Subcutaneous abdominal adipose tissue (tissue), 5 donors: Measurements from ENCODE around the gene FAM76A.
"Not testable (repeated sequence)": the region's sequence is repeated elsewhere in the genome, so short reads cannot be mapped to it uniquely, and the experiment has no call there.

Source experiments
- H3K27ac ChIP-seq: one replicate; pipeline ENCODE4 v1.7.0; 2013; ENCODE audit warnings: low read depth, mild to moderate bottlenecking, inconsistent platforms, low read length, moderate library complexity
- H3K27me3 ChIP-seq, 5 donors: one replicate each; pipeline ENCODE4 v1.7.0; 2013; ENCODE audit warnings: low read length in 5 of 5, inconsistent platforms in 1 of 5; ENCODE audit not compliant: control insufficient read depth in 5 of 5, insufficient read depth in 4 of 5
- H3K36me3 ChIP-seq, 5 donors: one replicate each; pipeline ENCODE4 v1.7.0; 2013; ENCODE audit warnings: low read length in 5 of 5; ENCODE audit not compliant: control insufficient read depth in 5 of 5, insufficient read depth in 5 of 5
- H3K4me1 ChIP-seq, 5 donors: one replicate each; pipeline ENCODE4 v1.7.0; 2013; ENCODE audit warnings: low read length in 5 of 5, mild to moderate bottlenecking in 3 of 5, moderate library complexity in 1 of 5; ENCODE audit not compliant: control insufficient read depth in 5 of 5, insufficient read depth in 5 of 5
- H3K4me3 ChIP-seq, 5 donors: one replicate each; pipeline ENCODE4 v1.7.0; 2013; ENCODE audit warnings: low read length in 5 of 5, low read depth in 1 of 5
- H3K9ac ChIP-seq, 5 donors: one replicate each; pipeline ENCODE4 v1.7.0; 2013; ENCODE audit warnings: low read length in 5 of 5, mild to moderate bottlenecking in 4 of 5, moderate library complexity in 3 of 5
- H3K9me3 ChIP-seq, 5 donors: one replicate each; pipeline ENCODE4 v1.7.0; 2013; ENCODE audit warnings: low read length in 5 of 5; ENCODE audit not compliant: control insufficient read depth in 5 of 5
- donor health status: healthy.
- donor health status: healthy.
- donor health status: healthy.
- donor health status: healthy.
- donor health status: healthy.

FAM76A gene

GRCh38 chr1:27789540-27790041, 63.8 kb downstream of the FAM76A start:
- peaks cover 19 to 32% (median 22%) of the 10 kb centered on the region in 5 donors for H3K36me3 ChIP-seq
- peaks cover 6 to 54% (median 42%) of the 10 kb centered on the region in 5 donors for H3K4me1 ChIP-seq
- H3K27me3 ChIP-seq: no peaks in the 10 kb centered on the region
- no peaks in the 10 kb centered on the region for H3K9me3 ChIP-seq
- H3K4me3 ChIP-seq: no peak overlapping the region
- peak overlapping the region; percentile 35 for H3K27ac ChIP-seq
- peak overlapping the region in 1 of 5 donors; percentile 32 for H3K9ac ChIP-seq

- not testable (repeated sequence) for H3K4me3 ChIP-seq, H3K9ac ChIP-seq, H3K9me3 ChIP-seq, H3K27me3 ChIP-seq
- Histone ChIP-seq H3K36me3 (peaks cover 23 to 38% (median 28%) of the 10 kb centered on the region in 5 donors), H3K27ac (peak overlapping the region; percentile 35), H3K4me1 (peaks cover 6 to 48% (median 39%) of the 10 kb centered on the region in 5 donors)
These were observed 64.5 kb downstream of the FAM76A start for GRCh38 chr1:27790270-27790669.

- Histone ChIP-seq H3K9me3 (no peaks in the 10 kb centered on the region), H3K4me3 (no peak overlapping the region), H3K27me3 (no peaks in the 10 kb centered on the region), H3K27ac (no peak overlapping the region), H3K9ac (no peak overlapping the region), H3K36me3 (peaks cover 39 to 70% (median 62%) of the 10 kb centered on the region in 5 donors), H3K4me1 (peaks cover 0 to 11% (median 3%) of the 10 kb centered on the region in 5 donors)
These were observed 69.8 kb downstream of the FAM76A start for GRCh38 chr1:27795601-27796000.

- H3K9me3 ChIP-seq: no peaks in the 10 kb centered on the region
- no peak overlapping the region for H3K9ac ChIP-seq
- no peaks in the 10 kb centered on the region for H3K4me1 ChIP-seq
- H3K27ac ChIP-seq: no peak overlapping the region
- H3K36me3 ChIP-seq: peaks cover 29 to 57% (median 45%) of the 10 kb centered on the region in 5 donors
- H3K4me3 ChIP-seq: no peak overlapping the region
- no peaks in the 10 kb centered on the region for H3K27me3 ChIP-seq
These were observed 79.0 kb downstream of the FAM76A start for GRCh38 chr1:27804791-27805190.

- no peak overlapping the region for H3K9ac ChIP-seq
- H3K27me3 ChIP-seq: no peaks in the 10 kb centered on the region
- no peaks in the 10 kb centered on the region for H3K9me3 ChIP-seq
- peaks cover 22 to 50% (median 41%) of the 10 kb centered on the region in 5 donors for H3K36me3 ChIP-seq
- H3K4me3 ChIP-seq: no peak overlapping the region
- no peak overlapping the region for H3K27ac ChIP-seq
- no peaks in the 10 kb centered on the region for H3K4me1 ChIP-seq
These were observed 81.0 kb downstream of the FAM76A start for GRCh38 chr1:27806758-27807157.

- Histone ChIP-seq H3K9me3 (no peaks in the 10 kb centered on the region), H3K27me3 (no peaks in the 10 kb centered on the region), H3K27ac (no peak overlapping the region), H3K36me3 (peaks cover 22 to 50% (median 37%) of the 10 kb centered on the region in 5 donors), H3K4me1 (no peaks in the 10 kb centered on the region), H3K9ac (no peak overlapping the region), H3K4me3 (no peak overlapping the region)
These were observed 81.6 kb downstream of the FAM76A start for GRCh38 chr1:27807385-27807784.

- not testable (repeated sequence) for H3K9ac ChIP-seq, H3K4me1 ChIP-seq, H3K9me3 ChIP-seq, H3K27ac ChIP-seq, H3K27me3 ChIP-seq, H3K4me3 ChIP-seq
- H3K36me3 ChIP-seq: peaks cover 26 to 52% (median 39%) of the 10 kb centered on the region in 5 donors
These were observed 82.4 kb downstream of the FAM76A start for GRCh38 chr1:27808131-27808530.

- Histone ChIP-seq H3K27me3 (no peaks in the 10 kb centered on the region), H3K4me1 (no peaks in the 10 kb centered on the region), H3K4me3 (no peak overlapping the region), H3K9me3 (no peaks in the 10 kb centered on the region), H3K9ac (no peak overlapping the region), H3K36me3 (peaks cover 25 to 52% (median 38%) of the 10 kb centered on the region in 5 donors), H3K27ac (no peak overlapping the region)
These were observed 84.1 kb downstream of the FAM76A start for GRCh38 chr1:27809883-27810282.

GRCh38 chr1:27811741-27812500, 86.2 kb downstream of the FAM76A start:
- Histone ChIP-seq H3K27ac (no peak overlapping the region), H3K9me3 (no peaks in the 10 kb centered on the region), H3K4me3 (no peak overlapping the region), H3K4me1 (peaks cover 0 to 4% (median 3%) of the 10 kb centered on the region in 5 donors), H3K9ac (no peak overlapping the region), H3K36me3 (peaks cover 17 to 45% (median 31%) of the 10 kb centered on the region in 5 donors), H3K27me3 (no peaks in the 10 kb centered on the region)
